ENCODE results near the gene RAB3IL1.

- no peak for TF ChIP-seq CTCF (IDR thresholded peaks at IDR 0.05; ENCODE audit: insufficient read depth, low read length)
- no peak for TF ChIP-seq POLR2AphosphoS5 (IDR thresholded peaks at IDR 0.05; ENCODE audit: low read depth)
- TF ChIP-seq REST (IDR thresholded peaks at IDR 0.05; ENCODE audit: insufficient replicate concordance, low read depth): no peak
Measured at GRCh38 chr11:61913699-61914395, 3.5 kb downstream of the RAB3IL1 start.

Data from HL-60 (cell line).